Measurements from ENCODE around the gene COG2.
"Not testable (repeated sequence)": the region's sequence is repeated elsewhere in the genome, so short reads cannot be mapped to it uniquely, and the experiment has no call there.

COG2 gene

GRCh38 chr1:230721849-230722522 lies 79.7 kb downstream of the COG2 start:
- DNase-seq: not testable (repeated sequence)

- DNase-seq: no peak
Measured at GRCh38 chr1:230725256-230726012, 83.2 kb downstream of the COG2 start.

- no peak for DNase-seq
Measured at GRCh38 chr1:230728710-230729392, 86.6 kb downstream of the COG2 start.

GRCh38 chr1:230730977-230731376 lies 88.7 kb downstream of the COG2 start:
- DNase-seq: no peak

- no peak for DNase-seq
Measured at GRCh38 chr1:230735447-230735846, 93.2 kb downstream of the COG2 start.

GRCh38 chr1:230737622-230738262 lies 95.5 kb downstream of the COG2 start:
- no peak for DNase-seq

- no peak for DNase-seq
Measured at GRCh38 chr1:230739564-230740290, 97.4 kb downstream of the COG2 start.
